Esophagus squamous epithelium (tissue), 5 donors: ENCODE results near the gene RRAD. TPM values are rescaled to one million over a fixed set of nuclear protein-coding genes. Genes with fewer than 3 reads are reported as not detected.
A peak's percentile ranks its signal among the peaks of the same experiment; 100 is the strongest.
"Not testable (repeated sequence)": the region's sequence is repeated elsewhere in the genome, so short reads cannot be mapped to it uniquely, and the experiment has no call there.

Experiments used
- DNase-seq: peaks from one replicate; lab custom pipeline; 2025; lab: John Stamatoyannopoulos, UW
- H3K27ac ChIP-seq, 4 donors: fragments of 200-600 bp; sonication (generic); one replicate each; pipeline ENCODE4 v1.5.1; 2016 to 2019; ENCODE audit warnings: mild to moderate bottlenecking in 1 of 4
- H3K27me3 ChIP-seq, 4 donors: fragments of 200-600 bp; sonication (generic); 1 replicate in 3 of 4; 2 replicates in 1 of 4; pipeline versions ENCODE4 v1.5.1 to v1.6.0; 2017 to 2021; ENCODE audit warnings: antibody characterized with exemption in 1 of 4
- H3K36me3 ChIP-seq, 3 donors: fragments of 200-600 bp; sonication (generic); one replicate each; pipeline ENCODE4 v1.5.1; 2016 to 2019
- H3K4me1 ChIP-seq, 3 donors: fragments of 200-600 bp; sonication (generic); one replicate each; pipeline ENCODE4 v1.5.1; 2017 to 2019
- H3K4me3 ChIP-seq, 4 donors: fragments of 200-600 bp; sonication (generic); 1 replicate in 3 of 4; 2 replicates in 1 of 4; pipeline ENCODE4 v1.5.1; 2016 to 2019; ENCODE audit warnings: mild to moderate bottlenecking in 2 of 4, moderate library complexity in 1 of 4
- H3K9me3 ChIP-seq, 3 donors: fragments of 200-600 bp; sonication (generic); one replicate each; pipeline ENCODE4 v1.5.1; 2016 to 2019
- POLR2A ChIP-seq, 4 donors: fragments of 450-650 bp; IDR thresholded peaks; one replicate each; pipeline ENCODE4 v1.6.1; 2017; ENCODE audit warnings: antibody characterized with exemption in 4 of 4, mild to moderate bottlenecking in 4 of 4, moderate library complexity in 3 of 4
- WGBS, 2 donors: methylation state at CpG; one replicate each; pipeline ENCODE4 v1.1.5; 2018; 5-methylcytosine and 5-hydroxymethylcytosine counted together
- intact Hi-C: fragments of 100-400 bp; cut with DNase I; formaldehyde crosslinking; loops from one replicate; pipeline ENCODE4 v1.15.0; 2022
- total RNA-seq, 4 donors: library from RNA; depleted of rRNA; stranded (reverse); fragments of >200 nt; gene quantifications; one replicate each; pipeline ENCODE4 v1.1.0, GENCODE V29; 2016
- TF ChIP-seq, protein P1 (sequence below), 6 experiments: fragments of 450-650 bp in 4 of 6; fragments of 200-600 bp in 2 of 6; sonication (generic) in 2 of 6; IDR thresholded peaks; one replicate each; pipeline ENCODE4 v1.5.1; 2016 to 2019; ENCODE audit warnings: antibody characterized with exemption in 6 of 6, mild to moderate bottlenecking in 4 of 6, moderate library complexity in 4 of 6
- donor health status: DM: yes; HTN: yes; CAD: no.

Gene RRAD
- total RNA-seq, 4 donors from 2014 or later, result 68.7 to 208 (median 129) TPM

DNA sequence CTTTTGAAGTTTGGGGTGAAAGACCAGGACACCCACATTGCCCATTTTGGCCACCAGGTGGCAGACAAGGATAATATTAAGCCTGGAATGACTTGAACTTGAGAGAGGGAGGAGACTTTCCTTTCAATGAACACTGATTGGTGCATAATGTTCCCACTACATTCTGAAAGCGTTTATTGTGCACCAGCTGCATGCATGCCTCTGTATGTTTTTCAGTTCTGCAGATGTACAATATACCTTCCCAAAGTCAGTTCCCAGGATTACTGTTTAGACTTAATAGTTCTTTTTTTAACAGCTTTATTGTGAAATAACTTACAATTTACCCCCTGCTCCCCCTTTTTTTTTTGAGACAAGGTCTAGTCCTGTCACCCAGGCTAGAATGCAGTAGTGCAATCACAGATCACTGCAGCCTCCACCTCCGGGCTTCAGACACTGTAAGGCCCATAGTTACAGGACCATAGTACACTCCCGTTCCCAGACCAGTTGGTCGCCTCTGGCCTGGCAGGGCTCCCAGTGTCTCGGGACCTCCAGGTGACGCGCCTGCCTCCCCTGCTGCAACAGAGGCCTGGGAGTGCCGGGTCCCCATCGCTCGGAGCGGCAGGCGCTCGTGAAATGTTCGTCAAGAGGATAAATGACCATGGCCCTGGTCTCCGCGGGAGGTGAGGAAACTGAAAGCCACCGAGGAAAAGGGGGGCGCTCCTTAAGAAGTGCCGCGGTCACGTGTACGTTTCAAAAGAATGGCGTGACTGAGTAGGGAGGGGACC, 22.1 kb upstream of the RRAD start:
- intact Hi-C loops, result no loop called here
- Histone ChIP-seq H3K27ac (peak overlapping the region in 3 of 4 donors; percentile 29 to 61 (median 36)), H3K9me3 (no peaks in the 10 kb centered on the region), H3K4me1 (peaks cover 13 to 51% (median 14%) of the 10 kb centered on the region in 3 donors), H3K36me3 (peaks cover 14 to 23% (median 16%) of the 10 kb centered on the region in 3 donors), H3K27me3 (peaks cover 0 to 18% (median 0%) of the 10 kb centered on the region in 4 donors), H3K4me3 (peak overlapping the region; percentile 34 to 62 (median 50))
- no peak for DNase-seq
- TF ChIP-seq, protein P1, sequence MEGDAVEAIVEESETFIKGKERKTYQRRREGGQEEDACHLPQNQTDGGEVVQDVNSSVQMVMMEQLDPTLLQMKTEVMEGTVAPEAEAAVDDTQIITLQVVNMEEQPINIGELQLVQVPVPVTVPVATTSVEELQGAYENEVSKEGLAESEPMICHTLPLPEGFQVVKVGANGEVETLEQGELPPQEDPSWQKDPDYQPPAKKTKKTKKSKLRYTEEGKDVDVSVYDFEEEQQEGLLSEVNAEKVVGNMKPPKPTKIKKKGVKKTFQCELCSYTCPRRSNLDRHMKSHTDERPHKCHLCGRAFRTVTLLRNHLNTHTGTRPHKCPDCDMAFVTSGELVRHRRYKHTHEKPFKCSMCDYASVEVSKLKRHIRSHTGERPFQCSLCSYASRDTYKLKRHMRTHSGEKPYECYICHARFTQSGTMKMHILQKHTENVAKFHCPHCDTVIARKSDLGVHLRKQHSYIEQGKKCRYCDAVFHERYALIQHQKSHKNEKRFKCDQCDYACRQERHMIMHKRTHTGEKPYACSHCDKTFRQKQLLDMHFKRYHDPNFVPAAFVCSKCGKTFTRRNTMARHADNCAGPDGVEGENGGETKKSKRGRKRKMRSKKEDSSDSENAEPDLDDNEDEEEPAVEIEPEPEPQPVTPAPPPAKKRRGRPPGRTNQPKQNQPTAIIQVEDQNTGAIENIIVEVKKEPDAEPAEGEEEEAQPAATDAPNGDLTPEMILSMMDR (IDR thresholded peaks at IDR 0.05), result peak; percentile 90 to 97 (median 94)
- TF ChIP-seq POLR2A (IDR thresholded peaks at IDR 0.05), result no peak
- 0% methylated on average over 1 to 11 of the region's 23 CpGs for WGBS, 2 donors

DNA sequence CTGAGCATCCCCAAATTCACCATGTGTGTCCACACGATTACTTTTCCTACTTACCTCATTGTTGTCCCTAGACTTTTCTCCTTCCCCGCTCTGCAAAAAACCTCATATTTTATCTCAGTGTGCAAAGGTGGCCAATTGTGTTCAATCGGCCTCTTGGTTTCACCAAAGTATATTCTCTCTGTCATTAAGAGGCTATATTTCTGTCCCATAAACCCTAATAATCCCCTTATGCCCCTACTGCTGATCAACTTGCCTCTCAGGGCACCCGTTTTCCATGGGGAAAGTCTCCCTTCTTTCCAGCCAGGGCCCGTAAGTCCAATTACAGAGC, 21.6 kb upstream of the RRAD start:
- Histone ChIP-seq H3K9me3 (no peaks in the 10 kb centered on the region), H3K27ac (no peak overlapping the region), H3K4me1 (peaks cover 13 to 46% (median 14%) of the 10 kb centered on the region in 3 donors), H3K27me3 (peaks cover 0 to 14% (median 0%) of the 10 kb centered on the region in 4 donors), H3K36me3 (peaks cover 18 to 28% (median 21%) of the 10 kb centered on the region in 3 donors), H3K4me3 (no peak overlapping the region)
- WGBS, 2 donors, result 25 to 31% methylated on average over 5 of the region's 5 CpGs
- DNase-seq, result no peak
- TF ChIP-seq, protein P1 (IDR thresholded peaks at IDR 0.05), result no peak
- TF ChIP-seq POLR2A (IDR thresholded peaks at IDR 0.05), result no peak
- intact Hi-C loops, result no loop called here

DNA sequence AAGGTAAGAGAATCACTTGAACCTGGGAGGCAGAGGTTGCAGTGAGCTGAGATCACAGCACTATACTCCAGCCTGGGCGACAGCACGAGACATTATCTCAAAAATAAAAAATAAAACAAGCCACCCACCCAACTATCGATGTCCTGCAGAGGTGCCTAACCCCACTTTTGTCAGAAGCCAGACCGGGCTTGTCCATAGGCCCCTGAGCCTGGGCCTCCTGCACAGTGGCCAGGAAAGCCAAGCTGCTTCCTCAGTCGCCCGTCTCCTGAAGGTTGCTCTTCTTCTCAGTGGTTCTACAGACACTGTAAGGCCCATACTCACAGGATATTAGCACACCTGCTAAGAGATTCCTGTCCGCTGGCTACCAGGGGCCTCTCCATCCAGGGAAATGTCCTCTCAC, 21.2 kb upstream of the RRAD start:
- H3K9me3 ChIP-seq, result no peaks in the 10 kb centered on the region
- no peak overlapping the region for H3K27ac ChIP-seq
- no peak overlapping the region for H3K4me3 ChIP-seq
- peaks cover 13 to 45% (median 14%) of the 10 kb centered on the region in 3 donors for H3K4me1 ChIP-seq
- 68 to 72% methylated on average over 7 of the region's 7 CpGs for WGBS, 2 donors
- peaks cover 22 to 32% (median 25%) of the 10 kb centered on the region in 3 donors for H3K36me3 ChIP-seq
- intact Hi-C loops, result no loop called here
- peaks cover 0 to 12% (median 0%) of the 10 kb centered on the region in 4 donors for H3K27me3 ChIP-seq
- TF ChIP-seq, protein P1 (IDR thresholded peaks at IDR 0.05), result no peak
- TF ChIP-seq POLR2A (IDR thresholded peaks at IDR 0.05), result no peak
- no peak for DNase-seq

DNA sequence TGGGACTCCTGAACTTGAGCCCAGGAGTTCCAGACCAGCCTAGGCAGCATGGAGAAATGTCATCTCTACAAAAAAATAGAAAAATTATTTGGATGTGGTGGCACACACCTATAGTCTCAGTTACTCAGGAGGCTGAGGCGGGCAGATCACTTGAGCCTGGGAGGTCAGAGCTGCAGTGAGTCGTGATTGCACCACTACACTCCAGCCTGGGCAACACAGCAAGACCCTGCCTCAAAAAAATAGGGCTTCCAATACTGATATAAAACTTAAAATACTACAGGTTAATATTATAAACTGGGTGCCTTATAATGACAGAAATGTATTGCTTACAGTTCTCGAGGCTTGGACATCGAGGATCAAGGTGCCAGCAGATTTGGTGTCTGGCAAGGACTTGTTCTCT, 20.6 kb upstream of the RRAD start:
- intact Hi-C loops, result no loop called here

DNA sequence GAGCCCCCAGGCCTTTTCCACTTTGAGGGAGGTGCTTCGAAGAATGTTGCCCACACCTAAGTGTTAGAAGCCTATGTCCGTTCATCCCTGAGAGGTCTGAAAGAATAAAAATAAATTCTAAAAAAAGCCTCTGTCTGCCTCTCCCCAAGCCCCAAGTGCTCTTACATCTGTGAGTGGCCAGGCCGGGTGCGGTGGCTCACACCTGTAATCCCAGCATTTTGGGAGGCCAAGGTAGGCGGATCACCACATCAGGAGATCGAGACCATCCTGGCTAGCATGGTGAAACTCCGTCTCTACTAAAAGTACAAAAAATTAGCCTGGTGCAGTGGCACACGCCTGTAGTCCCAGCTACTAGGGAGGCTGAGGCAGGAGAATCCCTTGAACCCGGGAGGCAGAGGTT, 19.6 kb upstream of the RRAD start:
- Histone ChIP-seq H3K36me3 (peaks cover 37 to 48% (median 41%) of the 10 kb centered on the region in 3 donors), H3K4me1 (peaks cover 13 to 34% (median 14%) of the 10 kb centered on the region in 3 donors), H3K27ac (peak overlapping the region in 1 of 4 donors; percentile 6)
- WGBS, 2 donors, result 80 to 91% methylated on average over 6 to 7 of the region's 9 CpGs
- DNase-seq, intact Hi-C loops, H3K4me3 ChIP-seq, H3K27me3 ChIP-seq, H3K9me3 ChIP-seq: not testable (repeated sequence)

More for the DNA sequence above, 20.6 kb upstream of the RRAD start:
- H3K27me3 ChIP-seq, result peaks cover 0 to 12% (median 0%) of the 10 kb centered on the region in 4 donors
- no peak overlapping the region for H3K27ac ChIP-seq
- 67 to 74% methylated on average over 4 of the region's 4 CpGs for WGBS, 2 donors
- TF ChIP-seq, protein P1 (IDR thresholded peaks at IDR 0.05), result no peak
- TF ChIP-seq POLR2A (IDR thresholded peaks at IDR 0.05), result no peak
- H3K36me3 ChIP-seq, result peaks cover 28 to 38% (median 31%) of the 10 kb centered on the region in 3 donors
- no peak for DNase-seq
- no peak overlapping the region for H3K4me3 ChIP-seq
- H3K4me1 ChIP-seq, result peaks cover 13 to 41% (median 14%) of the 10 kb centered on the region in 3 donors
- no peaks in the 10 kb centered on the region for H3K9me3 ChIP-seq
